HL-60 (cell line): ENCODE results near the gene RPUSD4.

ENCODE experiments used
- DNase-seq, 2 experiments: peaks; one replicate each; pipeline ENCODE4 v3.0.0-alpha.2; 2010 to 2020; ENCODE audit warnings: low read depth in 1 of 2, low spot score in 1 of 2
- H3K27ac ChIP-seq: fragments of 250-450 bp; sonication (Bioruptor Pico); replicated peaks from 2 replicates; pipeline ENCODE4 v1.5.1; 2020; ENCODE audit warnings: mild to moderate bottlenecking, moderate library complexity
- H3K27me3 ChIP-seq: fragments of 250-450 bp; sonication (Bioruptor Pico); 2 replicates; pipeline ENCODE4 v1.5.1; 2021; ENCODE audit warnings: mild to moderate bottlenecking, moderate library complexity; ENCODE audit not compliant: insufficient read depth, poor library complexity, severe bottlenecking
- H3K4me3 ChIP-seq: replicated peaks from 2 replicates; pipeline ENCODE4 v1.5.1; 2011; ENCODE audit warnings: mild to moderate bottlenecking, control low read depth, low read length; ENCODE audit not compliant: insufficient read depth
- GABPA ChIP-seq: IDR thresholded peaks from 2 replicates; pipeline ENCODE4 v1.6.1; 2012; ENCODE audit warnings: low read depth
- POLR2AphosphoS5 ChIP-seq: IDR thresholded peaks from 2 replicates; pipeline ENCODE4 v1.6.1; 2012; ENCODE audit warnings: low read depth
- SPI1 ChIP-seq: IDR thresholded peaks from 2 replicates; pipeline ENCODE4 v1.6.1; 2012; ENCODE audit warnings: low read depth, mild to moderate bottlenecking, borderline replicate concordance
- TF ChIP-seq, protein P1 (sequence below): IDR thresholded peaks from one replicate; pipeline ENCODE4 v1.5.1; 2011; ENCODE audit warnings: low read length, control low read depth, inconsistent platforms; ENCODE audit not compliant: insufficient read depth
- TF ChIP-seq, protein P2 (sequence below): IDR thresholded peaks from 2 replicates; pipeline ENCODE4 v1.6.1; 2012; ENCODE audit warnings: low read depth; ENCODE audit not compliant: insufficient replicate concordance

The RPUSD4 gene

DNA sequence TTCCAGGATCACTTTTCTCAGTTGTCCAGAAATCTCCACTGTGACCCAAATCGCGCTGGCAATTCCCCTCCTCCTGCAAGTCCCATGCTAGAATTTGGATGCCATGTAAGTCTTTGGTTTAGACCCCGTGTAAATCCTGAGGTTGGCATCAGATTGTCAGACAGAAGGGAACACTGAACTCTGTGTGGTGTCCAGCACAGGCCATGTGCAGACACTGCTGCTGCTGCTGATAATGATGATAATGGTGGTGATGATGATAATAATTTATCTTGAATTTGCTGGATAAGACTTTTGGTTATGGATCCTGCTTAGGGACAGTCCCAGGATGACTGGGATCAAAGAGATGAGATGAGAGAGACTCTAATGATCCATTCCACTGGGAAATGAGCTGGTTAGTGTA, 45.0 kb downstream of the RPUSD4 start:
- Histone ChIP-seq H3K27me3 (no peaks in the 10 kb centered on the region), H3K27ac (no peak overlapping the region), H3K4me3 (no peak overlapping the region)
- TF ChIP-seq GABPA (no peak), SPI1 (no peak), POLR2AphosphoS5 (no peak)
- TF ChIP-seq, protein P1, sequence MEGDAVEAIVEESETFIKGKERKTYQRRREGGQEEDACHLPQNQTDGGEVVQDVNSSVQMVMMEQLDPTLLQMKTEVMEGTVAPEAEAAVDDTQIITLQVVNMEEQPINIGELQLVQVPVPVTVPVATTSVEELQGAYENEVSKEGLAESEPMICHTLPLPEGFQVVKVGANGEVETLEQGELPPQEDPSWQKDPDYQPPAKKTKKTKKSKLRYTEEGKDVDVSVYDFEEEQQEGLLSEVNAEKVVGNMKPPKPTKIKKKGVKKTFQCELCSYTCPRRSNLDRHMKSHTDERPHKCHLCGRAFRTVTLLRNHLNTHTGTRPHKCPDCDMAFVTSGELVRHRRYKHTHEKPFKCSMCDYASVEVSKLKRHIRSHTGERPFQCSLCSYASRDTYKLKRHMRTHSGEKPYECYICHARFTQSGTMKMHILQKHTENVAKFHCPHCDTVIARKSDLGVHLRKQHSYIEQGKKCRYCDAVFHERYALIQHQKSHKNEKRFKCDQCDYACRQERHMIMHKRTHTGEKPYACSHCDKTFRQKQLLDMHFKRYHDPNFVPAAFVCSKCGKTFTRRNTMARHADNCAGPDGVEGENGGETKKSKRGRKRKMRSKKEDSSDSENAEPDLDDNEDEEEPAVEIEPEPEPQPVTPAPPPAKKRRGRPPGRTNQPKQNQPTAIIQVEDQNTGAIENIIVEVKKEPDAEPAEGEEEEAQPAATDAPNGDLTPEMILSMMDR = no peak
- TF ChIP-seq, protein P2, sequence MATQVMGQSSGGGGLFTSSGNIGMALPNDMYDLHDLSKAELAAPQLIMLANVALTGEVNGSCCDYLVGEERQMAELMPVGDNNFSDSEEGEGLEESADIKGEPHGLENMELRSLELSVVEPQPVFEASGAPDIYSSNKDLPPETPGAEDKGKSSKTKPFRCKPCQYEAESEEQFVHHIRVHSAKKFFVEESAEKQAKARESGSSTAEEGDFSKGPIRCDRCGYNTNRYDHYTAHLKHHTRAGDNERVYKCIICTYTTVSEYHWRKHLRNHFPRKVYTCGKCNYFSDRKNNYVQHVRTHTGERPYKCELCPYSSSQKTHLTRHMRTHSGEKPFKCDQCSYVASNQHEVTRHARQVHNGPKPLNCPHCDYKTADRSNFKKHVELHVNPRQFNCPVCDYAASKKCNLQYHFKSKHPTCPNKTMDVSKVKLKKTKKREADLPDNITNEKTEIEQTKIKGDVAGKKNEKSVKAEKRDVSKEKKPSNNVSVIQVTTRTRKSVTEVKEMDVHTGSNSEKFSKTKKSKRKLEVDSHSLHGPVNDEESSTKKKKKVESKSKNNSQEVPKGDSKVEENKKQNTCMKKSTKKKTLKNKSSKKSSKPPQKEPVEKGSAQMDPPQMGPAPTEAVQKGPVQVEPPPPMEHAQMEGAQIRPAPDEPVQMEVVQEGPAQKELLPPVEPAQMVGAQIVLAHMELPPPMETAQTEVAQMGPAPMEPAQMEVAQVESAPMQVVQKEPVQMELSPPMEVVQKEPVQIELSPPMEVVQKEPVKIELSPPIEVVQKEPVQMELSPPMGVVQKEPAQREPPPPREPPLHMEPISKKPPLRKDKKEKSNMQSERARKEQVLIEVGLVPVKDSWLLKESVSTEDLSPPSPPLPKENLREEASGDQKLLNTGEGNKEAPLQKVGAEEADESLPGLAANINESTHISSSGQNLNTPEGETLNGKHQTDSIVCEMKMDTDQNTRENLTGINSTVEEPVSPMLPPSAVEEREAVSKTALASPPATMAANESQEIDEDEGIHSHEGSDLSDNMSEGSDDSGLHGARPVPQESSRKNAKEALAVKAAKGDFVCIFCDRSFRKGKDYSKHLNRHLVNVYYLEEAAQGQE = no peak
- no peak for DNase-seq

DNA sequence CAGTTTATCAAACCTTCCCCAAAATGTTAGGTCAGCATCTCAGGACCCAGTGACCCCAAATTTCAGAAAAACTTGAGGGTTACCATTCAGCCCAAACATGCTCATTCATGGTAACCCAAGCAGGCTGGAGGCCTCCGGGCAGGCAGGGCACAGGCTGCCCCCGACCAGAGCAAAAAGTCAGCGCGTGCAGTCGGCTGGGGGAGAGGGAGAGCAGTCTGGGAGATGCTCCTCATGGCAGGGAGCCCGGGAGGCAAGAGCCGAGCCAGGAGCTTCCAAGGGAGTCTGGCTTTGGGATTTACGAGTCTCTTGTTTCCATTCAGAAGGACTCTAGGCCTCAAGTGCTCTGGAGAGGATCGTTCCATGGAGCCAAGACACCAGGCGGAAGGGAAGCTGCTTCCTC, 45.7 kb downstream of the RPUSD4 start:
- no peak for TF ChIP-seq POLR2AphosphoS5
- TF ChIP-seq SPI1 = no peak
- TF ChIP-seq GABPA = no peak
- TF ChIP-seq, protein P2 = no peak
- TF ChIP-seq, protein P1 = no peak
- no peaks in the 10 kb centered on the region for H3K27me3 ChIP-seq
- no peak for DNase-seq
- H3K27ac ChIP-seq = no peak overlapping the region
- no peak overlapping the region for H3K4me3 ChIP-seq

GRCh38 chr11:126165311-126165720, 46.1 kb downstream of the RPUSD4 start:
- no peak for DNase-seq
- Histone ChIP-seq H3K4me3 (no peak overlapping the region), H3K27ac (no peak overlapping the region), H3K27me3 (no peaks in the 10 kb centered on the region)
- TF ChIP-seq GABPA (no peak), SPI1 (no peak), POLR2AphosphoS5 (no peak)
- TF ChIP-seq, protein P1 = no peak
- TF ChIP-seq, protein P2 = no peak
